AG09319 (cell line): ENCODE data around the gene OR2T11.

Source experiments
- DNase-seq: peaks from one replicate; pipeline ENCODE4 v3.0.0-alpha.2; 2010; ENCODE audit warnings: low read depth; ENCODE audit errors: extremely low read depth
- CTCF ChIP-seq: IDR thresholded peaks from 2 replicates; pipeline ENCODE4 v1.5.1; 2011; ENCODE audit warnings: low read depth, mild to moderate bottlenecking, inconsistent platforms, low read length, moderate library complexity

OR2T11 gene

GRCh38 chr1:248631354-248632008 lies 3.4 kb downstream of the OR2T11 start:
- TF ChIP-seq CTCF = no peak
- DNase-seq = no peak

DNA sequence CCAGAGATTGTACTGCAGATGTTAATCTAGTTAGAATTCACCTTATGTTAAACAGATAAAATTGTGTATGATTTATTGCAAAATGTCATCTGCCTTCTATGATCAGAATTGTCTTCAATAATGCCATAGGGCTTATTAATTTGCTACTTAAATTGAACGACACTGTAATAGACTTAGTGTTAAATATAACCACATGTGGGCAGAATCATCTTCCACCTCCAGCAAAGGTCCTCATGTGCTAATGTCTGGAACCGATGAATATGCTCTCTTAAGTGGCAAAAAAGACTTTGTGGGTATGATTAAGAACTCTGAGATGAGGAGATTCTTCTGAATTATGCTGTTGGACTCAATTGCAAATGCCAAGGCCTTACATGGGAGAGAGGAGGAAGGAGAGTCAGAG lies 4.3 kb downstream of the OR2T11 start:
- DNase-seq = no peak
- TF ChIP-seq CTCF = no peak

DNA sequence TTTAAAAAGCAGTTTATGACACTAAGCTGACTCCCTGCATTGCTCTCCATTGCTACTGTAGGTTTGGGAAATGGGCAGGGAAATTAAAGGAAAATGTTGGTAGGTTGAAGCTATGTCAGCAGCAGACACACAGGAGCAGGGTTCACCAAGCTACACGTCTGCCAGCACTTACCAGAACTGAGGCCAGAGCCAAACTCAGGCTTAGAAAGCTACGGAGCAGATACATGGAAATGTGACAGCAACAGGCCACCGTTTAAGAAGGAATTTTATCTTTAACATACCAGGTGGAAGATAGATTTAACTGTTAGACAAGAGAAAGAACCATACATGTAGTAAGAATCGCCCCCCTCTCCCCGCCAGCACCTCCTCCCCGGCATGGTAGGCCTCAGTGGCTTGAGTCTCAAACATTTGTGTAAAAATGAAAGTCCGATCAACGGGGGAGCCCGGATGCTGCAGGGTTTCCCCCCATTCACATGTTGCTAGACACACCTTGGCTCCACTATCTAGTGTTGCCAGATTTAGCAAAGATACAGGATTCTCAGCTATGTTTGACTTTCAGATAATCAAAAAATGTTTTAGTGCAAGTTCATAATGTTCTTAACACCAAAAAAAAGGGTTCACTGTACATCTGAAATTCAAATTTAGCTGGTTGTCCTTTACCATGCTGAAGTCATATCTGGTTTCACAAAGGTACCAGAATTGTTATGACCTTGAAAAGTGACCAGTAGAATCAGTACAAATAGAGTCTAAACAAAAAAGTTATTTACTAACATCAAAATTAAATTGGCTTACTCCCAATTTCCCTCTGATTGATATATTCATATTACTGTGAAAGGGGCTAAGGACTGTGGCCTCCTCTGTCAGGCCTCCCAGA lies 6.7 kb downstream of the OR2T11 start:
- DNase-seq = no peak

DNA sequence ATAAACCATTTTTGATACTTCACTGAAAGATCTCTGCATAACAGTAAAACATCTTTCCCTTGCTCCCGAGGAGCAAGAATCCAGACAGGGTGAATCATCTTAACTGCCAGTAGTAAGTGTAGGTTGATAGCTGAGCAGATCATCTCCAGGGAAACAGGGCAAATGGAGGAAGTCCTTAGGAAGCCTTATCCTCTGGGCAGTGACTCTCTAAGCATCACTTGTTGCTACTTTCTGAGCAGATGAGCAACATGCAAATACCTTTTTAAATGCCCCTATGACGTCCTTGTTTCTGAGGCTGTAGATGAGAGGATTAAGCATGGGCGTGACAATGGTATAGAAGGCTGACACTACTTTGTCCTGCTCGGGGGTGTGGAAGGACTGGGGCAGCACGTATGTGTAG lies 8.9 kb downstream of the OR2T11 start:
- TF ChIP-seq CTCF = no peak
- DNase-seq = no peak

More for the DNA sequence above, 6.7 kb downstream of the OR2T11 start:
- no peak for TF ChIP-seq CTCF

DNA sequence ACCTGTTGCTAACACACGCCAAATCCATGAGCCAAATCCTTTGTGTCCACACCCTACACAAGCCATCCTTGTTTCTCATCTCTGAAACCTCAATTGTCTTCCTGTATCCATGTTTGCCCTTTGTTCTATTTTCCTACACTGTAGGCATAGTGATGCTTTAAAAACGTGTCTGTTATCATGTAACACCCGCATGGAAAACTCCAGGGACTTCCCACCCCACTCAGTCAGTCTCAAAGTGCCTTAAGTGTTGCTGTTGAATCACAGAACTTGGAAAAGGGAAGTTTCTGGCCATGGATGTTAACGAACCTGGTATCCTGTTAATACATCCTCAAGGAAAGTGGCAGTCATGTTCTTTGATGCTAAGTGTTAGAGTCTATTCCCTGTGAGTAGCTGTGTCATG lies 9.7 kb downstream of the OR2T11 start:
- TF ChIP-seq CTCF = no peak
- DNase-seq = no peak

- DNase-seq = peak; percentile 10
- peak; percentile 30 for TF ChIP-seq CTCF
Measured at GRCh38 chr1:248622570-248623001, 12.3 kb downstream of the OR2T11 start.

DNA sequence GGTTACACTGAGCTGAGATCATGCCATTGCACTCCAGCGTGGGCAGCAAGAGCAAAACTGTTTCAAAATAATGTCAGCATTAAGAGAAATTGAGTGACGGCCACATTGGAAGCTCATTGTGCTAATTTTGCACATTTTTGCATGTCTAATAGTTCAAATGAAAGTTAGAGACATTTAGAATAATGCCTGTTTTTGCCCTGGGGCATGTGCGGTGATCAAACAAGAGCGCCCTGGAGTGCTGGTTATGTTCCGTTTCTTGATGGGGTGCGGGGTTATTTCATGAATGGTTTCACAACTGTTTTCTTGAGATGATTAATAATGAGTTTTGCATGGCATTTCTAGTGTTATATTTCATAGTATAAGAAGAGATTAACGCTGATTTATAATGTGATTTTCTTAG lies 13.1 kb downstream of the OR2T11 start:
- TF ChIP-seq CTCF = no peak
- no peak for DNase-seq
